ENCODE results near the gene FMO5.
A peak's percentile ranks its signal among the peaks of the same experiment; 100 is the strongest.

The FMO5 gene, protein sequence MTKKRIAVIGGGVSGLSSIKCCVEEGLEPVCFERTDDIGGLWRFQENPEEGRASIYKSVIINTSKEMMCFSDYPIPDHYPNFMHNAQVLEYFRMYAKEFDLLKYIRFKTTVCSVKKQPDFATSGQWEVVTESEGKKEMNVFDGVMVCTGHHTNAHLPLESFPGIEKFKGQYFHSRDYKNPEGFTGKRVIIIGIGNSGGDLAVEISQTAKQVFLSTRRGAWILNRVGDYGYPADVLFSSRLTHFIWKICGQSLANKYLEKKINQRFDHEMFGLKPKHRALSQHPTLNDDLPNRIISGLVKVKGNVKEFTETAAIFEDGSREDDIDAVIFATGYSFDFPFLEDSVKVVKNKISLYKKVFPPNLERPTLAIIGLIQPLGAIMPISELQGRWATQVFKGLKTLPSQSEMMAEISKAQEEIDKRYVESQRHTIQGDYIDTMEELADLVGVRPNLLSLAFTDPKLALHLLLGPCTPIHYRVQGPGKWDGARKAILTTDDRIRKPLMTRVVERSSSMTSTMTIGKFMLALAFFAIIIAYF

DNA sequence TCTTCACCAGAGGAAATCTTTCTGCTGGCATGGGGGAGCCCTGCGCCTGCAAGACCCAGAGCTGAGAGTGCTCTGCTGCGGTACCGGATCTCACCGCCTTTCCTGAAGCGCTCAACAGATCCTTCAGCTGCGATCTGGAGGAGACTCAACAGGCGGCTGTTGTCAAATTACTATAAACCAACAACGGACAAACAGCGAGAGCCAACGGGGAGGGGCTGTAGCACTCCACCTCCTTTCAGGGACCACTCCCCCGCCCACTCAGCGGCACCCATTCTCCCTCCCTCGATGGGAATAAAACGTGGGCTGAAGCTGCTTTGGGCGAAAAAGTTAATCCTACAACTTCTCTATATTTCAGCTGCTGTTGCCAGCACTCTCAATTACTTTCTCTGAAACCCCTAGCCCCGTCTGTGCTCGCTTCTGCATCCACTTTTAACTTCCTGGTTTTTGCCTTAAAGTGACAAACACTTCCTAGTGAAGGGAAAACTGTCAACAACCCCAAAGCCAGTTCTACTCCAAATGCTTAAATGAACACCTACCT is at the start of gene FMO5:
Gene FMO5, minus strand, starts transcription at position 147 of the 538 bp plus-strand sequence. CDS start 310 bp downstream, outside the sequence.
- DNase-seq (ENCODE audit: low read depth in 2 of 2), result peak; percentile 57 to 76
- TF ChIP-seq, protein P1, sequence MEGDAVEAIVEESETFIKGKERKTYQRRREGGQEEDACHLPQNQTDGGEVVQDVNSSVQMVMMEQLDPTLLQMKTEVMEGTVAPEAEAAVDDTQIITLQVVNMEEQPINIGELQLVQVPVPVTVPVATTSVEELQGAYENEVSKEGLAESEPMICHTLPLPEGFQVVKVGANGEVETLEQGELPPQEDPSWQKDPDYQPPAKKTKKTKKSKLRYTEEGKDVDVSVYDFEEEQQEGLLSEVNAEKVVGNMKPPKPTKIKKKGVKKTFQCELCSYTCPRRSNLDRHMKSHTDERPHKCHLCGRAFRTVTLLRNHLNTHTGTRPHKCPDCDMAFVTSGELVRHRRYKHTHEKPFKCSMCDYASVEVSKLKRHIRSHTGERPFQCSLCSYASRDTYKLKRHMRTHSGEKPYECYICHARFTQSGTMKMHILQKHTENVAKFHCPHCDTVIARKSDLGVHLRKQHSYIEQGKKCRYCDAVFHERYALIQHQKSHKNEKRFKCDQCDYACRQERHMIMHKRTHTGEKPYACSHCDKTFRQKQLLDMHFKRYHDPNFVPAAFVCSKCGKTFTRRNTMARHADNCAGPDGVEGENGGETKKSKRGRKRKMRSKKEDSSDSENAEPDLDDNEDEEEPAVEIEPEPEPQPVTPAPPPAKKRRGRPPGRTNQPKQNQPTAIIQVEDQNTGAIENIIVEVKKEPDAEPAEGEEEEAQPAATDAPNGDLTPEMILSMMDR (IDR thresholded peaks at IDR 0.05; ENCODE audit: low read depth, low read length), result peak; percentile 42
- H3K4me3 ChIP-seq (replicated peaks in 1 of 2; ENCODE audit: low read depth in 2 of 2, low read length in 2 of 2), result peak within 1 kb of the TSS; percentile 61 to 70

DNA sequence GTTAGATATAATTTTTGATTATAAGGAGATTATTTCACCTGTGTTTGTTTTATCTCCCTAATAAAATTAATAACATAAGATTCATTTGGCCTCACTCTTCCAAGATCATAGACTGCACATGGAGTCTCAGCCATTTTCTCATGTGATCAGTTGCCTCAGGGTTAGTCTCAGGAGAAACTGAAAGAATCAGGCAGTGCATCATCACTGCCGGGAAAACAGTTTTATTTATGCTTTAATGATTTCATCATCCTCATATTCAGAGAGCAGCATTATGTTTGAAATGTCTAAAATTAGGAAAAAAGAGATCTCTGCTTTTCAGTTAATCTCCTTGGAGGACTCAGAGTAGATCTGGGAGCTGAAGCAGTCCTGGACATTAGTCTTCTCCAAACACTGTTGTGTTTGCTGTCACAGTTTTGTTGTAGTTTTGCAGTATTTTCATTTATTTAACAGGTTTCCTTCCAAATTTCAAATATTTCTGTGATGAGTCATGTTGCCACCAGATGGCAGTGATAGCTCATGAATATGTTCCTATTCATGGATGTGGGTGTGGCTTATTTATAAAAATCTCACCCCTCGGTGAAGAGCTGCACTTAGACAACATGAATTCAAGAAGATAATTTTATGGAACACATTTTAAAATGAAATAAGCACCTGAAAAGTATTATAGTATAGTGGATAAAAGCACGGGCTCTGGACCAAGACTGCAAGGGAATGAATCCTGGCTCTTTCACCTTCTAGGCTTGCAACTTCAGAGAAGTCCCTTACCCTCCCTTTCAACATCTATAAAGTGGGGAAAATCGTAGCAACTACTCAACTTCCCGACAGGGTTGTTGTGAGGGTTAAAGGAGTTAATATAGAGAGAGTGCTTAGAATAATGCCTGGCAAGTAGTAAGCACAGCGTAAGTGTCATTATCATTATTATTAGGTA is 48.5 kb upstream of the FMO5 start:
- DNase-seq (ENCODE audit: low read depth in 2 of 2), result peak; percentile 84 to 93
- no peak overlapping the region for H3K4me3 ChIP-seq (replicated peaks in 1 of 2; ENCODE audit: low read depth in 2 of 2, low read length in 2 of 2)
- TF ChIP-seq, protein P1 (IDR thresholded peaks at IDR 0.05; ENCODE audit: low read depth, low read length), result peak; percentile 11

DNA sequence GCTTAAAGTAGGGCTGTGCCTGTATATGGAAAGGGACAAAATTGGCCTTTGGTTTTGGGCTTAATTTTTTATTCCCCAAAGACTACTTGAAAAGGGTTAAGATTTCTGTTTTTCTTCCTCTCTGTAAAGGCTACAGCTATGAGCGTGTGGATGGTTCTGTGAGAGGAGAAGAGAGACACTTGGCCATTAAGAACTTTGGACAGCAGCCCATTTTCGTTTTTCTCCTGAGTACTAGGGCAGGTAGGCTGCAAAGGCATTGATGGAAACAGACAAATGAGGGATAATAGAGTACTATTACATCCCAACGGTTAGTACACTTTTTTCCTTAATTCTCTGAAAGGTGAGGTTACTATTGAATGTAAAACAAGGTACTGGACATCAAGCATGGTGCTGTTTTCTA is 46.9 kb upstream of the FMO5 start:
- DNase-seq (ENCODE audit: low read depth in 2 of 2), result no peak
- no peak overlapping the region for H3K4me3 ChIP-seq (replicated peaks in 1 of 2; ENCODE audit: low read depth in 2 of 2, low read length in 2 of 2)
- TF ChIP-seq, protein P1 (IDR thresholded peaks at IDR 0.05; ENCODE audit: low read depth, low read length), result no peak

DNA sequence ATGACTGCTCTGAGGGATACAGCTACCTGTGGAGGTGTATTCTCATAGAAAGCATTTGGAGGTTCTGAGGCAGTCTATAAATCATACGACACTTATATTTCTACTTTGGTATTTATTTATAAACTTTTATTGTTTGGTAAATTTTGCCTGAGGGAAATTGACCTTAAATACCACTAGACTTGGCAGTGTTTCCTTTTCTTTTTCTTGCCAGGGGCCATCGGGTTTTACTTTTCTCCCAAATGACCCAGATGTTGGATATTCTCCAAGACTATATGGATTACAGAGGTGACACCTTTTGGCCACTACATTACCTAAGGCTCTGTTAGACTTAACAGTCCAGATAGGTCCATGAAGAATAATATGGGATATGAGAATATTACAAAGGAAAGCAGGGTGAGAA is 45.6 kb upstream of the FMO5 start:
- no peak overlapping the region for H3K4me3 ChIP-seq (replicated peaks in 1 of 2; ENCODE audit: low read depth in 2 of 2, low read length in 2 of 2)
- TF ChIP-seq, protein P1 (IDR thresholded peaks at IDR 0.05; ENCODE audit: low read depth, low read length), result no peak
- DNase-seq (ENCODE audit: low read depth in 2 of 2), result no peak

DNA sequence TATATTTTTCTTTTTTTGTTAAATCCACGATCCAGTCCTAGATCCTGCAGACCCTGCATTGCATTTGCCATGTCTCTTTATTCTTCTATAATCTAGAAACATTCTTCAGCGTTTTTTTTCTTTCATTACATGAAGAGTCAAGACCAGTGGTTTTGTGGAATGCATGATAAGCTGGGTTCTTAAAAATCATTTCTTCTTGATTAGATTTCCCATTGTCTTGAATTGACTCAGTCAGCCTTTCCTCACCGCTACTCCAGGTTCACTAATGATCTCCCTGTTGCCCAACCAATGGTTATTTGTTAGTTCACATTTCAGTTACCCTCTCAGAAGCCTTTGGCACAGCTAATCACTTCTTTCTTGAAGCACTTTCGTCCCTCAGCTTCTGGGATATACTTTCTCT is 42.6 kb upstream of the FMO5 start:
- no peak for DNase-seq (ENCODE audit: low read depth in 2 of 2)
- TF ChIP-seq, protein P1 (IDR thresholded peaks at IDR 0.05; ENCODE audit: low read depth, low read length), result no peak
- no peak overlapping the region for H3K4me3 ChIP-seq (replicated peaks in 1 of 2; ENCODE audit: low read depth in 2 of 2, low read length in 2 of 2)

DNA sequence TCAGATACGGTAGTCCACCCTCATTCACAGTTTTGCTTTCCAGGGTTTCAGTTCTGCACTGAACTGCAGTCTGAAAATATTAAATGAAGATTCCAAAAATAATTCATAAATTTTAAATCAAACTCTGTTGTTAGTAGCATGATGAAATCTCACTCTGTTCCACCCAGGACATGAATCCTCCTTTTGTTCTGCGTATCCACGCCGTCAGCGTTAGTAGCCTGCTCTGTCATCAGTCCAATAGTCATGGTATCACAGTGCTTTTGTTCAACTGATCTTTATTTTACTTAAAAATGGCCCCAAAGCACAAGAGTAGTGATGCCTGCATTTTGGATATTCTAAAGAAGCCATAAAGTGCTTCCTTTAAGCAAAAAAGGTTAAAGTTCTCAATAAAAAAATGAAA is 41.2 kb upstream of the FMO5 start:
- TF ChIP-seq, protein P1 (IDR thresholded peaks at IDR 0.05; ENCODE audit: low read depth, low read length), result no peak
- no peak overlapping the region for H3K4me3 ChIP-seq (replicated peaks in 1 of 2; ENCODE audit: low read depth in 2 of 2, low read length in 2 of 2)
- DNase-seq (ENCODE audit: low read depth in 2 of 2), result no peak
